Activated T-helper 2 cell treated with anti-CD3 and anti-CD28 coated beads, Interferon-gamma antibody, Interleukin-2, Interleukin-4, amounts not matched to agents 10 μg/mL and 5 μg/mL and 100 μg/mL, durations not matched to agents 14 hours and 24 hours and 36 hours (primary cell): ENCODE data around the gene CRAMP1. TPM values are rescaled to one million over a fixed set of nuclear protein-coding genes. Genes with fewer than 3 reads are reported as not detected.

ENCODE experiments used
- DNase-seq: peaks from one replicate; pipeline ENCODE4 v3.0.0; 2021; ENCODE audit warnings: low spot score
- H3K27ac Mint-ChIP-seq: one replicate; pipeline ENCODE4 v1.8.0; 2021; ENCODE audit warnings: mixed read lengths
- H3K27me3 Mint-ChIP-seq: one replicate; pipeline ENCODE4 v1.8.0; 2021; ENCODE audit warnings: low read depth, mixed read lengths
- H3K36me3 Mint-ChIP-seq: one replicate; pipeline ENCODE4 v1.8.0; 2021; ENCODE audit warnings: low read depth, mixed read lengths
- H3K4me1 Mint-ChIP-seq: one replicate; pipeline ENCODE4 v1.8.0; 2021; ENCODE audit warnings: low read depth, mixed read lengths
- H3K4me3 Mint-ChIP-seq: one replicate; pipeline ENCODE4 v1.8.0; 2021; ENCODE audit warnings: low read depth, mild to moderate bottlenecking, moderate library complexity, mixed read lengths
- H3K9me3 Mint-ChIP-seq: one replicate; pipeline ENCODE4 v1.8.0; 2021; ENCODE audit warnings: mixed read lengths
- intact Hi-C: fragments of 100-400 bp; cut with micrococcal nuclease; formaldehyde crosslinking; loops from one replicate; pipeline ENCODE4 v1.15.1; 2023
- total RNA-seq: library from RNA; stranded (reverse); gene quantifications from 2 replicates; pipeline ENCODE4 v1.2.3, GENCODE V29; 2022

The CRAMP1 gene
- total RNA-seq, 1 donor from 2014 or later, result 34.3 TPM

- no peak overlapping the region for H3K27ac Mint-ChIP-seq
- intact Hi-C loops, result no loop called here
- no peaks in the 10 kb centered on the region for H3K4me1 Mint-ChIP-seq
- H3K4me3 Mint-ChIP-seq, result no peak overlapping the region
- no peaks in the 10 kb centered on the region for H3K27me3 Mint-ChIP-seq
- no peaks in the 10 kb centered on the region for H3K9me3 Mint-ChIP-seq
- H3K36me3 Mint-ChIP-seq, result peaks cover 42% of the 10 kb centered on the region
- DNase-seq, result no peak
These were observed 44.0 kb downstream of the CRAMP1 start for GRCh38 chr16:1655909-1656807.

- no peaks in the 10 kb centered on the region for H3K27me3 Mint-ChIP-seq
- no peaks in the 10 kb centered on the region for H3K4me1 Mint-ChIP-seq
- intact Hi-C loops, result no loop called here
- H3K36me3 Mint-ChIP-seq, result peaks cover 37% of the 10 kb centered on the region
- no peak overlapping the region for H3K27ac Mint-ChIP-seq
- no peaks in the 10 kb centered on the region for H3K9me3 Mint-ChIP-seq
- DNase-seq, result no peak
- no peak overlapping the region for H3K4me3 Mint-ChIP-seq
These were observed 44.9 kb downstream of the CRAMP1 start for GRCh38 chr16:1656808-1657617.

GRCh38 chr16:1657841-1658240 is 45.7 kb downstream of the CRAMP1 start:
- no peaks in the 10 kb centered on the region for H3K27me3 Mint-ChIP-seq
- H3K27ac Mint-ChIP-seq, result no peak overlapping the region
- no peaks in the 10 kb centered on the region for H3K4me1 Mint-ChIP-seq
- peaks cover 43% of the 10 kb centered on the region for H3K36me3 Mint-ChIP-seq
- H3K4me3 Mint-ChIP-seq, result no peak overlapping the region
- intact Hi-C loops, result no loop called here
- DNase-seq, result no peak
- no peaks in the 10 kb centered on the region for H3K9me3 Mint-ChIP-seq

GRCh38 chr16:1659031-1659430 is 46.9 kb downstream of the CRAMP1 start:
- Mint-ChIP-seq H3K9me3 (no peaks in the 10 kb centered on the region), H3K4me1 (no peaks in the 10 kb centered on the region), H3K27me3 (no peaks in the 10 kb centered on the region), H3K36me3 (peaks cover 50% of the 10 kb centered on the region), H3K27ac (no peak overlapping the region), H3K4me3 (no peak overlapping the region)
- intact Hi-C loops, result no loop called here
- DNase-seq, result no peak

- H3K36me3 Mint-ChIP-seq, result peaks cover 41% of the 10 kb centered on the region
- H3K27me3 Mint-ChIP-seq, result no peaks in the 10 kb centered on the region
- no peak overlapping the region for H3K4me3 Mint-ChIP-seq
- intact Hi-C loops, result no loop called here
- no peaks in the 10 kb centered on the region for H3K9me3 Mint-ChIP-seq
- no peak for DNase-seq
- H3K4me1 Mint-ChIP-seq, result no peaks in the 10 kb centered on the region
- H3K27ac Mint-ChIP-seq, result no peak overlapping the region
These were observed 49.7 kb downstream of the CRAMP1 start for GRCh38 chr16:1661826-1662225.

- H3K4me3 Mint-ChIP-seq, result no peak overlapping the region
- peaks cover 39% of the 10 kb centered on the region for H3K36me3 Mint-ChIP-seq
- H3K9me3 Mint-ChIP-seq, result no peaks in the 10 kb centered on the region
- no peaks in the 10 kb centered on the region for H3K27me3 Mint-ChIP-seq
- intact Hi-C loops, result no loop called here
- H3K27ac Mint-ChIP-seq, result no peak overlapping the region
- no peaks in the 10 kb centered on the region for H3K4me1 Mint-ChIP-seq
- no peak for DNase-seq
These were observed 50.4 kb downstream of the CRAMP1 start for GRCh38 chr16:1662543-1662942.

GRCh38 chr16:1665829-1666228 is 53.7 kb downstream of the CRAMP1 start:
- no peak overlapping the region for H3K4me3 Mint-ChIP-seq
- H3K36me3 Mint-ChIP-seq, result peaks cover 57% of the 10 kb centered on the region
- H3K27me3 Mint-ChIP-seq, result no peaks in the 10 kb centered on the region

GRCh38 chr16:1666316-1666715 is 54.2 kb downstream of the CRAMP1 start:
- no peak for DNase-seq
- intact Hi-C loops, result no loop called here
- Mint-ChIP-seq H3K4me1 (no peaks in the 10 kb centered on the region), H3K27me3 (no peaks in the 10 kb centered on the region), H3K4me3 (no peak overlapping the region), H3K36me3 (peaks cover 62% of the 10 kb centered on the region), H3K27ac (no peak overlapping the region), H3K9me3 (no peaks in the 10 kb centered on the region)

More at GRCh38 chr16:1665829-1666228, 53.7 kb downstream of the CRAMP1 start:
- Mint-ChIP-seq H3K9me3 (no peaks in the 10 kb centered on the region), H3K4me1 (no peaks in the 10 kb centered on the region), H3K27ac (no peak overlapping the region)
- DNase-seq, result no peak
- intact Hi-C loops, result no loop called here

- no peaks in the 10 kb centered on the region for H3K4me1 Mint-ChIP-seq
- no peak for DNase-seq
- no peaks in the 10 kb centered on the region for H3K27me3 Mint-ChIP-seq
- no peak overlapping the region for H3K4me3 Mint-ChIP-seq
- intact Hi-C loops, result no loop called here
- no peak overlapping the region for H3K27ac Mint-ChIP-seq
- no peaks in the 10 kb centered on the region for H3K9me3 Mint-ChIP-seq
- peaks cover 66% of the 10 kb centered on the region for H3K36me3 Mint-ChIP-seq
These were observed 55.1 kb downstream of the CRAMP1 start for GRCh38 chr16:1667271-1667670.

GRCh38 chr16:1667916-1668315 is 55.8 kb downstream of the CRAMP1 start:
- no peaks in the 10 kb centered on the region for H3K4me1 Mint-ChIP-seq
- H3K27me3 Mint-ChIP-seq, result no peaks in the 10 kb centered on the region
- peaks cover 66% of the 10 kb centered on the region for H3K36me3 Mint-ChIP-seq
- intact Hi-C loops, result no loop called here
- H3K9me3 Mint-ChIP-seq, result no peaks in the 10 kb centered on the region
- H3K27ac Mint-ChIP-seq, result no peak overlapping the region
- no peak for DNase-seq
- H3K4me3 Mint-ChIP-seq, result no peak overlapping the region

GRCh38 chr16:1668612-1669319 is 56.6 kb downstream of the CRAMP1 start:
- intact Hi-C loops, result no loop called here
- H3K9me3 Mint-ChIP-seq, result no peaks in the 10 kb centered on the region
- no peak overlapping the region for H3K4me3 Mint-ChIP-seq
- no peak overlapping the region for H3K27ac Mint-ChIP-seq
- no peaks in the 10 kb centered on the region for H3K4me1 Mint-ChIP-seq
- no peak for DNase-seq
- H3K36me3 Mint-ChIP-seq, result peaks cover 67% of the 10 kb centered on the region
- no peaks in the 10 kb centered on the region for H3K27me3 Mint-ChIP-seq

- Mint-ChIP-seq H3K9me3 (no peaks in the 10 kb centered on the region), H3K36me3 (peaks cover 70% of the 10 kb centered on the region), H3K4me3 (no peak overlapping the region), H3K27ac (no peak overlapping the region), H3K27me3 (no peaks in the 10 kb centered on the region), H3K4me1 (no peaks in the 10 kb centered on the region)
- no peak for DNase-seq
- intact Hi-C loops, result no loop called here
These were observed 57.5 kb downstream of the CRAMP1 start for GRCh38 chr16:1669698-1670097.
